CD14-positive monocyte (primary cell): Measurements from ENCODE around the gene ZSCAN25. TPM values are rescaled to one million over a fixed set of nuclear protein-coding genes. Genes with fewer than 3 reads are reported as not detected.

Source experiments
- DNase-seq, 3 donors: peaks; one replicate each; pipeline ENCODE4 v3.0.0-alpha.2; 2011 to 2022
- H2AFZ ChIP-seq: 2 replicates; pipeline ENCODE4 v1.6.0; 2012; ENCODE audit warnings: mild to moderate bottlenecking, low read depth, low read length, inconsistent platforms; ENCODE audit not compliant: insufficient read depth, poor library complexity, severe bottlenecking
- H3K27ac ChIP-seq, 2 donors: 1 replicate in 1 of 2; 2 replicates in 1 of 2; pipeline ENCODE4 v1.5.1; 2012 to 2013; ENCODE audit warnings: low read length in 2 of 2, control low read depth in 1 of 2, inconsistent platforms in 1 of 2, low read depth in 1 of 2, mild to moderate bottlenecking in 1 of 2
- H3K27me3 ChIP-seq, 2 donors: one replicate each; pipeline versions ENCODE4 v1.6.0 to v1.6.1; 2011 to 2013; ENCODE audit warnings: low read length in 2 of 2; ENCODE audit not compliant: control insufficient read depth in 2 of 2, insufficient read depth in 2 of 2
- H3K36me3 ChIP-seq, 2 donors: replicated peaks in 1 of 2; 1 replicate in 1 of 2; 2 replicates in 1 of 2; pipeline versions ENCODE4 v1.5.1 to v1.6.1; 2012 to 2013; ENCODE audit warnings: low read length in 2 of 2, control low read depth in 1 of 2, inconsistent platforms in 1 of 2, mild to moderate bottlenecking in 1 of 2; ENCODE audit not compliant: insufficient read depth in 2 of 2, control insufficient read depth in 1 of 2
- H3K4me1 ChIP-seq, 2 donors: 1 replicate in 1 of 2; 2 replicates in 1 of 2; pipeline versions ENCODE4 v1.5.1 to v1.6.1; 2012 to 2013; ENCODE audit warnings: low read length in 2 of 2, control low read depth in 1 of 2, inconsistent platforms in 1 of 2, mild to moderate bottlenecking in 1 of 2, moderate library complexity in 1 of 2; ENCODE audit not compliant: insufficient read depth in 2 of 2, control insufficient read depth in 1 of 2
- H3K4me2 ChIP-seq: replicated peaks from 2 replicates; pipeline ENCODE3; 2012; ENCODE audit warnings: low read length, moderate library complexity, mild to moderate bottlenecking; ENCODE audit not compliant: poor library complexity, severe bottlenecking; ENCODE audit errors: extremely low read depth
- H3K4me3 ChIP-seq, 3 experiments: fragments of 200-600 bp in 1 of 3; sonication (generic) in 1 of 3; replicated peaks in 1 of 3; 1 replicate in 2 of 3; 2 replicates in 1 of 3; pipeline ENCODE4 v1.5.1; 2011 to 2013; ENCODE audit warnings: low read length in 3 of 3, mild to moderate bottlenecking in 3 of 3, control low read depth in 2 of 3, low read depth in 2 of 3, inconsistent platforms in 1 of 3, moderate library complexity in 1 of 3
- H3K79me2 ChIP-seq: 2 replicates; pipeline ENCODE4 v1.6.0; 2012; ENCODE audit warnings: mild to moderate bottlenecking, control low read depth, inconsistent platforms, low read length, moderate library complexity; ENCODE audit not compliant: insufficient read depth
- H3K9ac ChIP-seq: 2 replicates; pipeline ENCODE4 v1.6.0; 2017; ENCODE audit warnings: low read length, mild to moderate bottlenecking; ENCODE audit not compliant: insufficient read depth, poor library complexity, severe bottlenecking
- H3K9me3 ChIP-seq, 2 donors: replicated peaks in 1 of 2; 1 replicate in 1 of 2; 2 replicates in 1 of 2; pipeline versions ENCODE4 v1.5.1 to v1.6.1; 2012 to 2013; ENCODE audit warnings: low read length in 2 of 2, control low read depth in 1 of 2; ENCODE audit not compliant: control insufficient read depth in 1 of 2, insufficient read depth in 1 of 2
- H4K20me1 ChIP-seq: 2 replicates; pipeline ENCODE4 v1.6.0; 2012; ENCODE audit warnings: mild to moderate bottlenecking, low read length, control low read depth, moderate library complexity; ENCODE audit not compliant: insufficient read depth
- H3K27ac Mint-ChIP-seq, 7 donors: one replicate each; pipeline ENCODE4 v1.8.0; 2020; ENCODE audit warnings: mild to moderate bottlenecking in 7 of 7, mixed read lengths in 7 of 7, moderate library complexity in 6 of 7, inconsistent platforms in 2 of 7
- H3K27me3 Mint-ChIP-seq, 3 donors: one replicate each; pipeline ENCODE4 v1.8.0; 2021 to 2022; ENCODE audit warnings: low read depth in 3 of 3, mild to moderate bottlenecking in 3 of 3, mixed read lengths in 3 of 3, moderate library complexity in 3 of 3, inconsistent platforms in 1 of 3
- H3K36me3 Mint-ChIP-seq, 2 donors: one replicate each; pipeline ENCODE4 v1.8.0; 2020; ENCODE audit warnings: mixed read lengths in 2 of 2, inconsistent platforms in 1 of 2, mild to moderate bottlenecking in 1 of 2
- H3K4me1 Mint-ChIP-seq: one replicate; pipeline ENCODE4 v1.8.0; 2020; ENCODE audit warnings: mild to moderate bottlenecking, mixed read lengths
- H3K4me3 Mint-ChIP-seq, 2 donors: one replicate each; pipeline ENCODE4 v1.8.0; 2020; ENCODE audit warnings: mild to moderate bottlenecking in 2 of 2, mixed read lengths in 2 of 2, moderate library complexity in 1 of 2
- H3K9me3 Mint-ChIP-seq, 7 donors: one replicate each; pipeline ENCODE4 v1.8.0; 2020 to 2022; ENCODE audit warnings: mixed read lengths in 7 of 7, mild to moderate bottlenecking in 6 of 7, moderate library complexity in 6 of 7, inconsistent platforms in 2 of 7
- CTCF ChIP-seq: fragments of 200-600 bp; IDR thresholded peaks from one replicate; pipeline ENCODE4 v1.8.0; 2022; ENCODE audit warnings: antibody characterized with exemption, mild to moderate bottlenecking
- WGBS: methylation state at CpG from one replicate; pipeline ENCODE4 v1.1.5; 2013; ENCODE audit warnings: missing lambda C conversion rate; ENCODE audit not compliant: insufficient coverage; 5-methylcytosine and 5-hydroxymethylcytosine counted together
- intact Hi-C, 2 donors: fragments of 100-400 bp; cut with micrococcal nuclease; formaldehyde crosslinking; loops; one replicate each; pipeline versions ENCODE4 v1.15.0 to v1.15.1; 2023
- polyA plus RNA-seq, 3 donors: library from polyadenylated mRNA; depleted of rRNA in 1 of 3; unstranded in 2 of 3; stranded (reverse) in 1 of 3; fragments of 300-500 nt in 2 of 3; fragments of >200 nt in 1 of 3; fragmentation: Illumina TruSeq in 2 of 3; gene quantifications; 1 replicate in 2 of 3; 2 replicates in 1 of 3; pipeline ENCODE4 v1.2.3, GENCODE V29; 2012 to 2021

Gene ZSCAN25
- polyA plus RNA-seq, 3 donors: 4.3 to 7.3 (median 6.1) TPM

- TF ChIP-seq CTCF: no peak
- no peaks in the 10 kb centered on the region for H3K9me3 Mint-ChIP-seq
- intact Hi-C loops: no loop called here
These were observed 11.2 kb upstream of the ZSCAN25 start for GRCh38 chr7:99605527-99605926.

GRCh38 chr7:99606531-99606930 lies 10.2 kb upstream of the ZSCAN25 start:
- Mint-ChIP-seq H3K4me1 (peaks cover 3% of the 10 kb centered on the region), H3K9me3 (no peaks in the 10 kb centered on the region), H3K27me3 (peaks cover 4 to 20% (median 15%) of the 10 kb centered on the region in 3 donors), H3K27ac (no peak overlapping the region), H3K4me3 (no peak overlapping the region), H3K36me3 (no peaks in the 10 kb centered on the region)
- Histone ChIP-seq H3K4me1 (no peaks in the 10 kb centered on the region), H3K9ac (no peak overlapping the region), H3K4me3 (no peak overlapping the region), H3K27me3 (no peaks in the 10 kb centered on the region), H3K36me3 (no peaks in the 10 kb centered on the region), H3K27ac (no peak overlapping the region), H4K20me1 (no peaks in the 10 kb centered on the region), H3K79me2 (no peaks in the 10 kb centered on the region), H3K9me3 (no peaks in the 10 kb centered on the region), H2AFZ (no peak overlapping the region), H3K4me2 (no peak overlapping the region)
- 92% methylated on average over 7 of the region's 8 CpGs for WGBS
- intact Hi-C loops: no loop called here
- DNase-seq: no peak
- no peak for TF ChIP-seq CTCF

More at GRCh38 chr7:99605527-99605926, 11.2 kb upstream of the ZSCAN25 start:
- H3K4me1 ChIP-seq: no peaks in the 10 kb centered on the region
- H3K4me2 ChIP-seq: no peak overlapping the region
- peaks cover 3% of the 10 kb centered on the region for H3K4me1 Mint-ChIP-seq
- no CpG with 5 or more reads among the region's 7 CpGs for WGBS
- DNase-seq: no peak
- peaks cover 2 to 15% (median 10%) of the 10 kb centered on the region in 3 donors for H3K27me3 Mint-ChIP-seq
- H3K79me2 ChIP-seq: no peaks in the 10 kb centered on the region
- no peaks in the 10 kb centered on the region for H3K36me3 Mint-ChIP-seq
- no peak overlapping the region for H3K4me3 ChIP-seq
- no peak overlapping the region for H3K27ac ChIP-seq
- no peak overlapping the region for H3K4me3 Mint-ChIP-seq
- no peaks in the 10 kb centered on the region for H3K36me3 ChIP-seq
- H3K27me3 ChIP-seq: no peaks in the 10 kb centered on the region
- H3K27ac Mint-ChIP-seq: no peak overlapping the region
- no peaks in the 10 kb centered on the region for H4K20me1 ChIP-seq
- H3K9me3 ChIP-seq: no peaks in the 10 kb centered on the region
- H2AFZ ChIP-seq: no peak overlapping the region
- no peak overlapping the region for H3K9ac ChIP-seq
